HEK293 (cell line): ENCODE measurements around the gene ARHGAP27.
A peak's percentile ranks its signal among the peaks of the same experiment; 100 is the strongest.

Experiments
- CTCF ChIA-PET: fragments of 350-600 bp; formaldehyde crosslinking; extraction: SDS; loops from one replicate; lab custom pipeline; 2021; ENCODE audit warnings: antibody characterized with exemption; lab: Yijun Ruan, JAX
- POLR2A ChIA-PET: fragments of 300-600 bp; formaldehyde crosslinking; extraction: SDS; loops from one replicate; lab custom pipeline; 2020; ENCODE audit warnings: antibody characterized with exemption, inconsistent platforms; lab: Yijun Ruan, JAX
- H3K27ac ChIP-seq: fragments of 200-500 bp; sonication (Bioruptor generic); 2 replicates; pipeline ENCODE4 v1.5.1; 2014; ENCODE audit warnings: low read depth, low read length, control low read depth, inconsistent platforms; ENCODE audit errors: extremely low read depth
- H3K36me3 ChIP-seq, 2 experiments: fragments of 200-500 bp in 1 of 2; sonication (Bioruptor generic) in 1 of 2; 1 replicate in 1 of 2; 2 replicates in 1 of 2; pipeline ENCODE4 v1.5.1; 2014 to 2017; ENCODE audit warnings: inconsistent platforms in 2 of 2, low read length in 2 of 2; ENCODE audit not compliant: control insufficient read depth in 2 of 2, insufficient read depth in 1 of 2
- H3K4me1 ChIP-seq: fragments of 200-500 bp; sonication (Bioruptor generic); 2 replicates; pipeline ENCODE4 v1.5.1; 2014; ENCODE audit warnings: mild to moderate bottlenecking, low read length, inconsistent platforms; ENCODE audit not compliant: control insufficient read depth, insufficient read depth
- H3K4me3 ChIP-seq: 2 replicates; pipeline ENCODE4 v1.5.1; 2011; ENCODE audit warnings: low read depth, mild to moderate bottlenecking, control low read depth, low read length, moderate library complexity
- H3K9me3 ChIP-seq: fragments of 200-500 bp; sonication (Bioruptor generic); 2 replicates; pipeline ENCODE4 v1.5.1; 2014; ENCODE audit warnings: low read depth, low read length, inconsistent platforms; ENCODE audit not compliant: control insufficient read depth, insufficient read depth
- EGR2 ChIP-seq: fragments of 450-650 bp; formaldehyde crosslinking; IDR thresholded peaks from 2 replicates; pipeline ENCODE4 v1.5.1; 2016; ENCODE audit warnings: low read depth, missing biosample characterization, missing genetic modification characterization
- GLI2 ChIP-seq: fragments of 450-650 bp; formaldehyde crosslinking; IDR thresholded peaks from 2 replicates; pipeline ENCODE4; 2017; ENCODE audit warnings: missing biosample characterization, missing genetic modification characterization, low read depth, borderline replicate concordance
- HIC1 ChIP-seq: fragments of 450-650 bp; formaldehyde crosslinking; IDR thresholded peaks from 2 replicates; pipeline ENCODE4 v1.5.1; 2016; ENCODE audit warnings: missing biosample characterization, missing genetic modification characterization
- INSM2 ChIP-seq: fragments of 450-650 bp; formaldehyde crosslinking; IDR thresholded peaks from 2 replicates; pipeline ENCODE4 v1.5.1; 2016; ENCODE audit warnings: missing biosample characterization, missing genetic modification characterization
- OVOL3 ChIP-seq: fragments of 450-650 bp; formaldehyde crosslinking; IDR thresholded peaks from 2 replicates; pipeline ENCODE4 v1.5.1; 2016; ENCODE audit warnings: missing biosample characterization, missing genetic modification characterization
- PBX3 ChIP-seq: sonication (generic); formaldehyde crosslinking; IDR thresholded peaks from 2 replicates; pipeline ENCODE4 v1.8.1; 2022; ENCODE audit warnings: mild to moderate bottlenecking, moderate library complexity, missing genetic modification reagents
- PRDM1 ChIP-seq: fragments of 450-650 bp; formaldehyde crosslinking; IDR thresholded peaks from 2 replicates; pipeline ENCODE4; 2016; ENCODE audit warnings: missing biosample characterization, missing genetic modification characterization
- SP2 ChIP-seq: fragments of 450-650 bp; formaldehyde crosslinking; IDR thresholded peaks from 2 replicates; pipeline ENCODE4 v1.5.1; 2016; ENCODE audit warnings: missing biosample characterization, missing genetic modification characterization
- SP3 ChIP-seq: fragments of 450-650 bp; formaldehyde crosslinking; IDR thresholded peaks from 2 replicates; pipeline ENCODE4 v1.5.1; 2016; ENCODE audit warnings: missing biosample characterization, missing genetic modification characterization
- ZBTB21 ChIP-seq: fragments of 450-650 bp; formaldehyde crosslinking; IDR thresholded peaks from 2 replicates; pipeline ENCODE4 v1.5.1; 2017; ENCODE audit warnings: missing biosample characterization, missing genetic modification characterization
- ZNF223 ChIP-seq: fragments of 450-650 bp; formaldehyde crosslinking; IDR thresholded peaks from 2 replicates; pipeline ENCODE4 v1.5.1; 2016; ENCODE audit warnings: missing biosample characterization, missing genetic modification characterization
- ZNF274 ChIP-seq, 2 experiments: fragments of 200-500 bp in 1 of 2; fragments of 450-650 bp in 1 of 2; sonication (Bioruptor generic) in 1 of 2; formaldehyde crosslinking in 1 of 2; IDR thresholded peaks; 2 replicates each; pipeline versions ENCODE4 v1.5.1 to v1.6.1; 2014 to 2016; ENCODE audit warnings: borderline replicate concordance in 1 of 2, inconsistent platforms in 1 of 2, low read length in 1 of 2, missing biosample characterization in 1 of 2, missing genetic modification characterization in 1 of 2
- ZNF335 ChIP-seq: fragments of 450-650 bp; formaldehyde crosslinking; conservative IDR thresholded peaks from 2 replicates; pipeline ENCODE4 v1.5.1; 2016; ENCODE audit warnings: missing biosample characterization, missing genetic modification characterization
- ZNF514 ChIP-seq: fragments of 450-650 bp; formaldehyde crosslinking; IDR thresholded peaks from 2 replicates; pipeline ENCODE4 v1.5.1; 2016; ENCODE audit warnings: missing biosample characterization, missing genetic modification characterization
- ZNF629 ChIP-seq: fragments of 450-650 bp; formaldehyde crosslinking; IDR thresholded peaks from 2 replicates; pipeline ENCODE4 v1.5.1; 2017; ENCODE audit warnings: missing biosample characterization, missing genetic modification characterization
- ZNF658 ChIP-seq: fragments of 450-650 bp; formaldehyde crosslinking; IDR thresholded peaks from 2 replicates; pipeline ENCODE4; 2016; ENCODE audit warnings: missing biosample characterization, missing genetic modification characterization
- ZNF768 ChIP-seq: fragments of 450-650 bp; formaldehyde crosslinking; IDR thresholded peaks from 2 replicates; pipeline ENCODE4 v1.5.1; 2018; ENCODE audit warnings: missing biosample characterization, mild to moderate bottlenecking, missing genetic modification characterization
- ZSCAN5A ChIP-seq: fragments of 450-650 bp; formaldehyde crosslinking; IDR thresholded peaks from 2 replicates; pipeline ENCODE4 v1.5.1; 2016; ENCODE audit warnings: missing biosample characterization, missing genetic modification characterization

Gene ARHGAP27

GRCh38 chr17:45371414-45372324 lies 61.0 kb downstream of the ARHGAP27 start (continued):
- TF ChIP-seq GLI2 (tag by site-specific recombination) = no peak
- peak; percentile 62 for TF ChIP-seq ZNF223
- peak; percentile 95 for TF ChIP-seq INSM2 (tag by site-specific recombination)
- no peak for TF ChIP-seq ZNF514 (tag by site-specific recombination)
- 0 out of 2 replicates have a peak, but pooled peaks have one; percentile 13 for TF ChIP-seq SP3 (tag by site-specific recombination)
- peak; percentile 75 for TF ChIP-seq EGR2 (tag by site-specific recombination)
- TF ChIP-seq ZNF274 (IDR thresholded peaks at IDR 0.05; ENCODE audit: low read length) = no peak
- no peak for TF ChIP-seq ZNF274 (tag by site-specific recombination; IDR thresholded peaks at IDR 0.05; ENCODE audit: borderline replicate concordance)
- peak; percentile 78 for TF ChIP-seq ZNF335
- TF ChIP-seq ZNF768 (tag by site-specific recombination) = no peak
- peak; percentile 78; the same call in 1 of the 2 replicates for TF ChIP-seq ZSCAN5A (tag by site-specific recombination)
- peak; percentile 98 for TF ChIP-seq HIC1
- TF ChIP-seq ZNF658 = no peak
- TF ChIP-seq ZBTB21 = no peak
- peak; percentile 92 for TF ChIP-seq PBX3 (CRISPR knock-in tag)
- peak; percentile 26; the same call in 1 of the 2 replicates for TF ChIP-seq SP2
- no peak for TF ChIP-seq OVOL3

GRCh38 chr17:45370949-45371413 lies 61.7 kb downstream of the ARHGAP27 start:
- 0 out of 2 replicates have a peak, but pooled peaks cover 7% of the 10 kb centered on the region for H3K4me1 ChIP-seq
- TF ChIP-seq ZNF629 (no peak), PRDM1 (tag by site-specific recombination) (0 out of 2 replicates have a peak, but pooled peaks have one; percentile 17)
- POLR2A ChIA-PET = interaction anchor here (1.0 to 2.6 kb wide), 10 partner anchors 10 to 223 kb away, joined by 3 to 32 read pairs (median 4); partner anchors contain the start of genes HEXIM1, HEXIM2 and MAP3K14
- H3K36me3 ChIP-seq = no peaks in the 10 kb centered on the region
- no peak overlapping the region for H3K4me3 ChIP-seq
- CTCF ChIA-PET = interaction anchor here (0.7 to 6.4 kb wide), 14 partner anchors 9 to 413 kb away, joined by 3 to 27 read pairs (median 4); partner anchors contain the start of genes ACBD4 and CRHR1
- no peaks in the 10 kb centered on the region for H3K9me3 ChIP-seq
- peak overlapping the region; percentile 55; the same call in 1 of the 2 replicates for H3K27ac ChIP-seq
